ENCODE results near the gene SPDEF.
A peak's percentile ranks its signal among the peaks of the same experiment; 100 is the strongest.

The SPDEF gene

GRCh38 chr6:34516391-34517324 is 39.5 kb downstream of the SPDEF start:
- no peak for TF ChIP-seq CTCF (conservative IDR thresholded peaks at IDR 0.05; ENCODE audit: low read depth, low read length)
- DNase-seq (ENCODE audit: low read depth), result no peak
- H3K4me3 ChIP-seq (ENCODE audit: low read depth, low read length), result no peak overlapping the region

- no peak for DNase-seq (ENCODE audit: low read depth)
- no peak for TF ChIP-seq CTCF (conservative IDR thresholded peaks at IDR 0.05; ENCODE audit: low read depth, low read length)
- no peak overlapping the region for H3K4me3 ChIP-seq (ENCODE audit: low read depth, low read length)
These were observed 40.4 kb downstream of the SPDEF start for GRCh38 chr6:34515473-34516387.

GRCh38 chr6:34514593-34515472 is 41.3 kb downstream of the SPDEF start:
- no peak overlapping the region for H3K4me3 ChIP-seq (ENCODE audit: low read depth, low read length)
- TF ChIP-seq CTCF (conservative IDR thresholded peaks at IDR 0.05; ENCODE audit: low read depth, low read length), result no peak
- peak; percentile 80 for DNase-seq (ENCODE audit: low read depth)

- DNase-seq (ENCODE audit: low read depth), result no peak
- no peak overlapping the region for H3K4me3 ChIP-seq (ENCODE audit: low read depth, low read length)
- TF ChIP-seq CTCF (conservative IDR thresholded peaks at IDR 0.05; ENCODE audit: low read depth, low read length), result no peak
These were observed 42.0 kb downstream of the SPDEF start for GRCh38 chr6:34514112-34514511.

GRCh38 chr6:34513646-34514045 is 42.5 kb downstream of the SPDEF start:
- DNase-seq (ENCODE audit: low read depth), result no peak
- H3K4me3 ChIP-seq (ENCODE audit: low read depth, low read length), result no peak overlapping the region
- no peak for TF ChIP-seq CTCF (conservative IDR thresholded peaks at IDR 0.05; ENCODE audit: low read depth, low read length)

- DNase-seq (ENCODE audit: low read depth), result no peak
- no peak for TF ChIP-seq CTCF (conservative IDR thresholded peaks at IDR 0.05; ENCODE audit: low read depth, low read length)
These were observed 43.4 kb downstream of the SPDEF start for GRCh38 chr6:34512738-34513115.

More at GRCh38 chr6:34512738-34513115, 43.4 kb downstream of the SPDEF start:
- H3K4me3 ChIP-seq (ENCODE audit: low read depth, low read length), result no peak overlapping the region

All from choroid plexus epithelial cell (primary cell).